Activated gamma-delta T cell (primary cell): ENCODE data around the gene TBKBP1.
A peak's percentile ranks its signal among the peaks of the same experiment; 100 is the strongest.

Experiments used
- DNase-seq: peaks from one replicate; lab custom pipeline; 2025; lab: John Stamatoyannopoulos, UW

The TBKBP1 gene

GRCh38 chr17:47714773-47715396 lies 20.9 kb downstream of the TBKBP1 start:
- no peak for DNase-seq

- DNase-seq: no peak
These were observed 21.8 kb downstream of the TBKBP1 start for GRCh38 chr17:47715669-47716325.

GRCh38 chr17:47716375-47716774 lies 22.4 kb downstream of the TBKBP1 start:
- no peak for DNase-seq

- DNase-seq: no peak
These were observed 23.3 kb downstream of the TBKBP1 start for GRCh38 chr17:47717261-47717697.

- DNase-seq: no peak
These were observed 24.1 kb downstream of the TBKBP1 start for GRCh38 chr17:47717979-47718621.

GRCh38 chr17:47718634-47719405 lies 24.9 kb downstream of the TBKBP1 start:
- no peak for DNase-seq

GRCh38 chr17:47719411-47720152 lies 25.6 kb downstream of the TBKBP1 start:
- DNase-seq: no peak

- no peak for DNase-seq
These were observed 26.2 kb downstream of the TBKBP1 start for GRCh38 chr17:47720196-47720595.

GRCh38 chr17:47720754-47721533 lies 27.0 kb downstream of the TBKBP1 start:
- peak; percentile 60 for DNase-seq

GRCh38 chr17:47721725-47722124 lies 27.8 kb downstream of the TBKBP1 start:
- no peak for DNase-seq

GRCh38 chr17:47724705-47725104 lies 30.7 kb downstream of the TBKBP1 start:
- DNase-seq: no peak

- no peak for DNase-seq
These were observed 31.6 kb downstream of the TBKBP1 start for GRCh38 chr17:47725446-47726111.

- DNase-seq: no peak
These were observed 33.1 kb downstream of the TBKBP1 start for GRCh38 chr17:47726796-47727703.

GRCh38 chr17:47727704-47728036 lies 33.7 kb downstream of the TBKBP1 start:
- DNase-seq: no peak

- DNase-seq: no peak
These were observed 34.4 kb downstream of the TBKBP1 start for GRCh38 chr17:47728214-47728877.

GRCh38 chr17:47729476-47729875 lies 35.5 kb downstream of the TBKBP1 start:
- no peak for DNase-seq

GRCh38 chr17:47730681-47731080 lies 36.7 kb downstream of the TBKBP1 start:
- DNase-seq: no peak

- DNase-seq: no peak
These were observed 37.4 kb downstream of the TBKBP1 start for GRCh38 chr17:47731396-47731795.
